HG03342 (cell line): Measurements from ENCODE around the gene CMYA5.
"Not testable (repeated sequence)": the region's sequence is repeated elsewhere in the genome, so short reads cannot be mapped to it uniquely, and the experiment has no call there.

Experiments
- ATAC-seq: cut with Tn5 transposase; IDR thresholded peaks from one replicate; pipeline ENCODE4 v1.9.1; 2021; ENCODE audit warnings: mild to moderate bottlenecking, moderate library complexity; ENCODE audit not compliant: unreplicated experiment

CMYA5 gene

DNA sequence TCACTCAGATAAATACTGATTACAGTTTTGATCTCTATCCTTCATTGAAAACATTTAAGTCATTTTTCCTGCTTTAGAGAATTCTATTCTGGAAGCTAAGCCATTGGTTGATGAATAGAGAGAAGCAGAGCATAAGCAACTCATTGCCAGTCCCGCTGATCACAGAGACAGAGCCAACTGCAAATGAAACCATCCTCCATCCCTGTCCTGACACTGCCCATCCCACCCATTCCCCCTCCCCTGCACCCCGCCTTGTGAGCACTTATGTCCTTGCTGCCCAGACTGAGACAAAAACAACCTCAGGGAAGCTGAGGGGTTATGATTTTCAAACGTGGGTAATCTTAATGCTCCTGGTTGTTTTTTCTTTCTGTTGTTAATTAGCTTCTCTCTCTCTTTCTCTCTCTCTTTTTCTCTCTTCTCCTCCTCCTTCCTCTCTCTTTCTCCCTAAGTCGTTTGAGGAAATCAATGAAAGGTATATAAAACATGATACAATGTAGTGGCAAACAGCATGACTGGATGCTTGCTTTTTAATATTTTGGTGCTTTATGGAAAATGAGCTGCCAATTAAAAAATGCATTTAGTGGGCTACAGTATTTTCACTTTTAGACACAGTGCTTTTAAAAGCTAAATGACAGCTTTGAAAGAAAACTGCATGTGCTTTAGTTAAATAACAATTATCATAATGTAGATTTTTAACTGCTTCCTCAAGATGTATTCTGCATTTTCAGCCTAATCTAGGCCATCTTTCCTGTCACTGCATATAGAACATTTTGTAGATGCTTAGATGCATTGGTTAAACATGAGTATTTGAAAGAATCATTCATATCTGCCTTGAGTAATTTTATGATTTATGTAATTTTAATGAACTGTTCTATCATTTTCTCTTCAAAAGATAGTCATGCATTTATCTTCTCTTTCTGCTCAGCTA lies 57.3 kb downstream of the CMYA5 start:
- no peak for ATAC-seq

DNA sequence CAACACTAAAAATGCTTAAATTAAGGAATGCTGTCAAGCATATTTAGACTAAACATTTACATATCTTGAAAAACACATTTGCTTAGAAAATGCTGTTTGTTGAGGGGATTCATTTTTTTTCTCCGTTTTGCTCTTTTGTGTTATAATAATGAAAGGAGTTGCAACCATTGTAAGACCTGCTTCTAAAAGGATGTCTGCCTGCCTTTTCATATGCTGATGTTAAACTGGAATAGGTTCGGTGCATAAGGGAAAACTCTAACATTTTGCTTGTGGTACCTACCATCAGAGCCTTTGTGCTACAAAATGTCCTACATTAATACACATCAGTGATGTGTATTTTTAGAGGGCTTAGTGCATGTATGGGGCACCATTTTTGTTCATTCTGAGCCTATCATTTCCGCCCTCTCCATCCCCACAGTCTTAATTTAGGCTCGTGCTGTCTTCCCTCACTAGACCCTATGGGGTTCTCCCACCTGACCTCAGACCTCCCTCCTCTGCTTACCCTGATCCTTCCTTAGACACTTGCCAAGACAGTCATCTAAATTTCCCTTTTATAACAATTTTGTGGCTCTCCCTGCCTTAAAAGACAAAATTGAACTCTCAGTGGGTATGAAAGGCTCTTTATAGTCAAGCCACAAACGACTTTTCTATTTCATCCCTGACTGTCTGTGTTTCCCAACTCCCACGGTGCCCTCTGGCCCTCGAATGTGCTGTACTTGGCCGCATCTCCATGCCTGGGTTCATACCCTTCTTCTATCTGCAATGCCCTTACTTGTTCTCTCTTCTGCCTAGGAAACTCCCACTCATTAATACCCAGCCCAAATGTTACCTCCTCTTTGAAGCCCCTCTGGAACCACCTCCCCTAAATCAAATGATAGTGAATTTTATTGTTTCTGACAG lies 61.2 kb downstream of the CMYA5 start:
- ATAC-seq: no peak

DNA sequence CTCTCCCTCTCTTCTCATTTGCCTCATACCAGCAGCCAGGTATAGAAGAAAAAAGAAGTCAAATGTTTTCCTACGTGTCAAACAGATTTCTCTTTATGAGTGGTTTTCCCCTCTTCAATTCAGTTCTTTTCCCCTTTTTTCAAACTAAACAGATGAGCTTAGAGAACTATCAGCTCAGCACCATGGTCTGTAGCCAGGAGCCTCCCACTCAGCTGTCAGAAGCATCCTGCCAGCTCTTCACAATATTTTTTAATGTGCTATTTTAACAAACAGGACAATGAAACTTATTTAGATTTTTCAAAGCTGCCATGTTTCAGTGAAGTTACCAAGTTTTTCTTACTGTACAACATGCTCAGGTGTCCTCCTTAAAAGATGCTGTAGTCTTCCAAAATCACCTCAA lies 63.5 kb downstream of the CMYA5 start:
- ATAC-seq: no peak

DNA sequence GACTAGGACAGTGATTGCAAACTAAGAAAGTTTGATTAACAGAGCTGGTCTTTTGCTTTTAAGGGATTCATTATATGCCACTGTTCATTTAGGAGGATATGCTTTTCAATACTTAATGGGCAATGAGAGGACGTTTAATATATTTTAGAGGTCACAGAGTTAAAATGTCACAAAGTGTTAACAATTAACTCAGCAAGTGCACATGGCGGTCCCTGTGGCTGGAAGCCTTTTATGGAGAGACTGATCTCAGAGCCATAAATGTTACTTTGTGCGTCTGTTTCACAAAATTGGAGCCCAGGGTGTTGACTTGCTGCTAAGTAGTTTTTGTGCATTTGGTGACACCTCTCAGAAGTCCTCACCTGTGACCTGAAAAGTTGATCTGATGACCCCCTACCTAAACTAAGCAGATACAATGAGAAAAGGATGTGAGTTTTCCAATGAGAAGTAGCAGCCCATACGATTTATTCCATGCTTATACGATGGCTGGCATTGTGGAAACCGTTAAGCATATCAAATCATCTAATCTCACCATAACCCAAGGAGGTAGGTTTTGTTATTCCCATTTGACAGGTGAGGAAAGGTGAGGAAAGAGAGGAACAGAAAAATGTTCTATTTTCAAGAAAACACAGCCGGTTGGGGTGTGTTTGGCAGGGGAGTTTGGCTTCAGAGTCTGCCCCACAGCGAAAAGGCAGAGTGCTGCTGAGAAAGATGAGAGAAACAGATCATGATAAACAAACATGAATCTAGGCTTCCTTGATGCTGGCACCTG lies 64.4 kb downstream of the CMYA5 start:
- no peak for ATAC-seq

DNA sequence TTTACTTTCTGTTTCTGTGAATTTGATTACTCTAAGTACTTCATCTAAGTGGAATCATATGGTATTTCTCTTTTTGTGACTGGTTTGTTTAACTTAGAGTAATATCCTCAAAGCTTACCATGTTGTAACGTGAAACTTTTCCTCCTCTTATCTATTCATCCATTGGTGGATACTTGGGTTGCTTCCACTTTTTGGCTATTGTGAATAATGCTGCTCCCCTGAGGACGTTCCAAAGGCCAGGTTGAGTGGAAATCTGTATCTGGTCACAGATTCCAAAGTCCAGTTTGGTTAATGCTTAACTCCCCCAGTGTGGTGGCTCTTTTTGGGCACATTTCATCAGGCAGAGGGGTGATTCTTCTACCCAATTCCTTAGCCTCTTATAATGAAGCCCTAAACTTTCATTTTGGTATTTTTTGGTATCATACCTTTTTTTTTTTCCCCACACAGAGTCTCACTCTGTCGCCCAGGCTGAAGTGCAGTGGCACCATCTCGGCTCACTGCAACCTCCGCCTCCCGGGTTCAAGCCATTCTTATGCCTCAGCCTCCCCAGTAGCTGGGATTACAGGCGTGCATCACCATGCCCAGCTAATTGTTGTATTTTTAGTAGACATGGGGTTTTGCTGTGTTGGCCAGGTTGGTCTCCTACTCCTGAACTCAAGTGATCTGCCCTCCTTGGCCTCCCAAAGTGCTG lies 65.4 kb downstream of the CMYA5 start:
- no peak for ATAC-seq

DNA sequence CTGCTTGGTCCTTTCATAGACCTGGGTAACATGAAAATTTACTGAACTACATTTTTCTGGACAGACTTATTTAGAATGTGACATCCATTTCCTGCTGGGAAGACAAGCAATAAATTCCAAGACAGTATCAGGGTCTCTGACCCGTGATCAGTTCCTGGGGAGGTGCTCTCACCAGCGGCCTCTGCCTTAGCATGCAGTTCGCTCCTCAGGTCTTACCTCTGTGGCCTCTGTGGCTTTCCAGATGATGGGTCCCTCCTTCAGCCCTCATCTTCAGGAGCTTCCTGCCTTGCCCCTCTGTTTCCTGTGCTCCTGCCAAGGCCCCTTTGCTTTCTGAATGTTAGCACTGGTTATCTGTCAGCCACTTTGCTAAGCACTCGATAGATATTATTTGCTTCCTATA lies 66.4 kb downstream of the CMYA5 start:
- ATAC-seq: no peak

DNA sequence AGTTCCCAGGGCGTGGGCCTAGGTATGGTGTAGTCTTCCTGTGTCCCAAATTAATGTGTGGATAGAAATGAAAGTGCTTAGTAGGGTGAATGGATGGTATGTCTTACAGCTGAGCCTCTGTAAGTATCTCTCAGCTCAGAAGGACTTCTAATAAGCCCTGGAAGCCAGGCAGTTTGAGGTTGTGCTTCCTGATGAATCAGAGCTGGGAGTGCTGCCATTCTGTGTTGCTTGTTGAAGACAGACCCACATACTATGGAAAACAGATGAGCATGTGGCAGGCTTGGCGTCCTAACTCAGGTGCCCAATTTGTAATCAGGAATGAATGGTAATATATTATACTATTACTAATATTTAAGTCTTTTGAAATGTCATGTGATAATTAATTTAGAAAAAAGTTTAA lies 69.8 kb downstream of the CMYA5 start:
- no peak for ATAC-seq

DNA sequence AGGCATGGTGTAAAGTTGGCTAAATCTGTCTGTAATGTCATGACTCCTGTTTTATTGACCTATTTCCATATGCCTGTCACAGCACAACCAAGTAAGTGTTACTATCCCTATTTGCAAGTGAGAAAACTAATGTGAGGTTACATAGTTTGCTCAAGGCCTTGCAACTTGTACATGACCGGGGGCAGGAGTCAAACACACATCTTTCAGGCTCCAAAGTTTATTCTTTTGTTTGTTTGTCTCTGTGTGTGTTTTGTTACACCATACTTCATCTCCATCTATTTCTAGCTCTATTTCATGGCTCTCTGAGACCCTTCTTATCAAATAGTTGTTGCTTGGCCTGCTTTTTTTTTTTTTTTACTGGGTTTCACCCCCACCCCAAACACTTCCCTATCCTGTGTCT lies 70.2 kb downstream of the CMYA5 start:
- ATAC-seq: no peak

DNA sequence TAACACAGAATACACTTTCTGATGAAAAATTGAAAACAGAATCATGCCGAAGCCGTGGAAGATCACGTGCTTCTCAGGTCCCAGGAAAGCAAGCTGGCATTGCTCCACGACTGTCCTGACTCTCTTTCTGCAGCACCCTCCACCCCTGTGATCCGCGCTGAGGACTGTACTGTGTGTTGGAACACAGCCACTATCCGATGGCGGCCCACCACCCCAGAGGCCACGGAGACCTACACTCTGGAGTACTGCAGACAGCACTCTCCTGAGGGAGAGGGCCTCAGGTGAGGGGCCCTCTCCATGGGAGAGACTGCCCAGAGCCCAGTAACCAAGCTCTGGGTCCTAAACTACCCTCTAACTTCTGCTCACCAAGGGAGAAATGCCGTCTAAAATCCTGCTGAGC lies 73.3 kb downstream of the CMYA5 start:
- no peak for ATAC-seq

DNA sequence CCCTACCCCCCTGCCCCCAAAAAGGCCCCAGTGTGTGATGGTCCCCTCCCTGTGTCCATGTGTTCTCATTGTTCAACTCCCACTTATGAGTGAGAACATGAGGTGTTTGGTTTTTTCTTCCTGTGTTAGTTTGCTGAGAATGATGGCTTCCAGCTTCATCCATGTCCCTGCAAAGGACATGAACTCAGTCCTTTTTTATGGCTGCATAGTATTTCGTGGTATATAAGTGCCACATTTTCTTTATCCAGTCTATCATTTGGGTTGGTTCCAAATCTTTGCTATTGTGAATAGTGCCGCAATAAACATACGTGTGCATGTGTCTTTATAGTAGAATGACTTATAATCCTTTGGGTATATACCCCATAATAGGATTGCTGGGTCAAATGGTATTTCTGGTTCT lies 74.5 kb downstream of the CMYA5 start:
- ATAC-seq: not testable (repeated sequence)

DNA sequence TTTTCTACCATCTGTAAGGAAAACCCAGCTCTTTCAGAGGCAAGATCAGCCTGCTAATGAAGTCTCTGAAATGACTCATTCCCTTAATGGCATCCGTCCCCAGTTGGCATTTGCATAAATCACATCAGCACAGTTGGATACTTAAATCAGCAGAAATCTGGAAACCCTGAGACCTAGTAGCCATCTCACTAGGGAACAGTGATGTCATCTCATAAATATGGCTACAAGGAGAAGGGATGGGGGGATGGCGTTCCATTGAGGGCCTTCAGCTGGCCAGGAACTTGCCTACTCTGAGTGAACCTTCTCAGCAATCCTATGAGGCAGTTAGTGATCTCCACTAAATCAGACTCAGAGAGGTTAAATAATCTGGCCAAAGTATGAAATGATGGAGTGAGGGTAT lies 81.8 kb downstream of the CMYA5 start:
- ATAC-seq: no peak

DNA sequence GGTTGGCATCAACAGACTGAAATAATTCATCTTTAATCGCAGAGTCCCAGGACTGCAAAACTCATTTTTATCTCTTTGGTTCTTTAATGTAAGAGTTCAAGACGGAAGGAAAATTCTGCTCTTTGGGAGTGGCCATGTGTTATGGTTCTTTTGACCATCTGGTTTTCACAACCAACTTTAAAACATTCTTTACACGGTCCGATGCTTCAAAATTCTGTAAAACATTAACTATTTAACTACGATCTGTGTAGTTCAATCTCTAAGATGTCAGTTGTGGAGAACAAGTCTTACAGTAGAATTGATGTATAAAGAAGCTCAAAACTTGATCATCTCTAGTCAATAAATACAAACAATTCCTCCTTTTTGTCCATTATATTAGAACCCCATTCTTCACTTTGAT lies 83.0 kb downstream of the CMYA5 start:
- ATAC-seq: no peak

DNA sequence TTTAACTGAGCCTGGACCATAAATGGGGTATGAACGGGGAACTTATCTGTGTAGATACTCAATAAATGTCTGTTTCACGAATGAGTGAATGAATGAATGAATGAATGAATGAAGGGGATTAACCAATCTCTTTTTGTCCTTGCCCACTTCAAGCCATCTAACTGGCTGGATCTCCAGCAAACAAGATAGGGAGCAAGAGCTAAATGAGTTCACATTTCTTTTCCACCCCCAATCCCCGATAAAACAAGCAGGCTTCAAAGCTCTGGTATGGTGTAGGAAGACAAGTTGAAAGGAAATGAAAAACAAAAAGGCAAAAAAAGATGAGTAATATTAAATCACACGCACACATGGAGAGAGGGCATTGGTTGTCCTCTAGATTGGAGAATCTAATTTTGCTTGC lies 84.0 kb downstream of the CMYA5 start:
- no peak for ATAC-seq

DNA sequence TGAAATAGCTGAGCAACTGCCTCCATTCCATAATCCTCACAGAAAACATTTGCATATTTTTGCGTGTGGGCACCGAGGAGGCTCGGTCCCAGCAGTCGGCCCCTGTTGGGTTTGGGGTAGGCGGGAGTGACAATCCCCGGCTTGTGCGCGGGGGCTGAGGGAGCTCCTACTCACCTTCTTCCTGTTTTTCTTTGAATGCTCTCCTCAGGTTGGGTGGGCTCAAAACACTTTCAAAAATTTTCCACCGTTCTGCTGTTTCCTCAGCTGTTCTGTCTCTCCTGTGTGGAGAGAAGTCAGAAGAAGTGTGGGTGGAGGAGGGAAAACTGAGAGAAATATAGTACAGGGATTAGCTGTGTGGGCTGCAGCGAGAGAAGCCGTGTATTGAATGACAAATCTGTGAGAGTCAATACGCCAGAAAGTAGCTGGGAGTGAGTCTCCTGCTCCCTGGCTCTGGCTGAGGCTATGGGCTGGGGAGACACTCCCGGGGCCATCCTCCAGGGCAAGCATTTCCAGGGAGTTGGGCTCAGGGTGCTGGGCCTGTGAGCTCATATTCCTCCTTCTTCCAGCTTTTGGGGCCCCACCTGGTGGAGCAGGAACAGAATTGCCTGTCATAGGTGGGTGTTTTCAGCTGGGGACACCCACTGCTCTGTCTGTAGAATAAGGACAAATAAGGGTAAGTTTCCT lies 84.7 kb downstream of the CMYA5 start:
- no peak for ATAC-seq

DNA sequence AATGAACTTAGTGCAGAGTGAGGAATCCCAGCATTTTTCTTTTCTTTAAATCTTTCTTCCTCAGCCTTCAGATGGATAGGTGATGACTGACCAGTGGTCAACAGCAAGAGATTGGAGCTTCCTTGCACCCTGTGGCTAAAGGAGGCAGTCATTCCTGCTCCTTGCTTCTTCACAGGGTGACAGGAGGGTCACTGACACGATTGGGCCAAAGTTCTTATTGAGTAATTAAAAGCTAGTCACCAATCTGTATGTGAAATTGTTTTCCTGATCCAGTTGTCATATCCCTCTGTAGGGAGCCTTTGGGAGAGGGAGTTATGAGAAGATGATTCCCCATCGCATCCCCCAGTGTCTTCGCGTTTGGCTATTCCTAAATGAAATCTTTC lies 85.2 kb downstream of the CMYA5 start:
- no peak for ATAC-seq

DNA sequence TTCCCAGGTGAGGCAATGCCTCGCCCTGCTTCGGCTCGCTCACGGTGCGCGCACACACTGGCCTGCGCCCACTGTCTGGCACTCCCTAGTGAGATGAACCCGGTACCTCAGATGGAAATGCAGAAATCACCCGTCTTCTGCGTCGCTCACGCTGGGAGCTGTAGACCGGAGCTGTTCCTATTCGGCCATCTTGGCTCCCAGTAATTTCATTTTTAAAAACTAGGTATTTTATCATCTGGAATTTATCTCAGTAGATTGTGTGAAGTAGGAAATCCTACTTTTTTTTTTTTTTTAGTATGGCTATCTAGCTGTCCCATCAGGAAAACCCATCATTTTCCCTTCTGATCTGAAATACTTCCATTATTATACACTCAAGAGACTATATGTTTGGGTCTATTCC lies 95.1 kb downstream of the CMYA5 start:
- not testable (repeated sequence) for ATAC-seq

DNA sequence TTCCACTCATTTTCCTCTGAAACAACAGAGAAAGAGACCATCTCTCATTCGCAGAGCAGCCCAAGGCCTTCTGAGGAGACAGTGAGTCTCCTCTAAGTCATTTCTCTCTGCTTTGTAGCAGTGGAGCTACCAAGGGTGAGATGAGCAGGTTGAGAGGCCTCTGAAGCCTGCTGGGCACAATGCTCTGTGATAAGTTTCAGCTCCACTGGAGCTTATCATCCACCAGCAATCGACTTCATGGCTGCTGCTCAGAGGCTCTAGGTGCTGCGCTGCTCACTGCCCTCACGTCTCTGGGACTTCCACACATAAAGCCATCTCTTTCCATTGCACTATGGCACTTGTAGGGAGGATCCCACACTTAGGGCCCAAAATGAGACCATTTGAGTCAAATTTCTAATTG lies 96.3 kb downstream of the CMYA5 start:
- no peak for ATAC-seq

DNA sequence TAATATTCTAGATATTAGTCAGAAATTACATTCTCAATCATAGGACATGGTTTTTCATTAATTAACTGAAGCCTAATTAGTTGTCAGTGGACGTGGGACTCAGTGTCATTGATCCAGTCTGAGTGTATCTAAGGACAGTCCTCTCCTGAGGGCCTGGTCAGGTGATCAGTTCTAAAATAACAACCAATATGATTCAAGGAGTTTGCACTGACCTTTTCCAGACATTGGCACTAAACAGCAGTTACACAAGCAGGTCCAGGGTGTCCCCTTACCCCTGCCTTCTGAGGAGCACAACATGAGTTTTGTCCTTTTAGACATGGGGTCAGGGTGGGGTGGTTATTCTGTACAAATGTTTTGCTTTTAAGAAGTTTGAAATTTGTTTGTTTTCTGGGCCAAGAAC lies 97.8 kb downstream of the CMYA5 start:
- ATAC-seq: no peak

DNA sequence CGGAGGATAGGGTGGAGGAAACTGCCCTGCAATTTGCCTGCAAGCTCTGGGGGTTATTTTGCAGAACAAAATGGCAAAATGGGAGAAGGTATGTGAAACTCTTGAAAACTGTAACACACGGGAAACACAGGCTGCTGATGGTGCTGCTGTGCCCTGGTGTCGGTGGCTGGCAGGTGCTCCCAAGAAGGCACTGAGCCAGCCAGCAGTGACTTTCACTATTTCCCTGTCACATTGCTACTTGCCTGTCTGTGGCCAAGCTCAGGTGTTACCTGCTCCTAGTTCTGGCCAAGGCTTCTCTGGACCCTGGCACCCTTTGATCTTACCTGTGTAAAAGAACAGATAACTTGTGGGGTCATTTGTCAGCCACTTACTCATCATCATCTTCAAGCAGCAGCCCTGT lies 102.2 kb downstream of the CMYA5 start:
- ATAC-seq: no peak

DNA sequence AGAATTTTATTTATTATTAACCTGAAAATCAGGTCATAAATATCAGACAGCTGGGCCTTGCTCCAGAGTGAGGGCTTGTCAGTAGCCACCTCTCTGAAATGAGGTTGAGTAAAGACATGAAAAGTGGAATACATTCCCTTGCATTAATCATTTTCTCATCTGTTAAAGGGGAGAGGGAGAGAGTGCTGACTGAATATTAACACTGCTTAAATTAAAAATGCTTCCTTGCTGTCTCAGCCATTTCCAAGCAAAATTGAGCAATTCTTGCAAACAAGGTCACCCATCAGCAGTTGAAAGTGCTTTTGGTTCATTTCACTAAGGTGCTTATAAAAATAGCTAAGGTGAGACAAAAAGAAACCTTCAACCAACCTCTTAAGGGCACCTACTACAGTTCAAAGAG lies 102.8 kb downstream of the CMYA5 start:
- ATAC-seq: no peak
